Vagina (tissue), 2 donors: ENCODE data around the gene RPTN.

Experiments used
- POLR2A ChIP-seq, 2 donors: fragments of 450-650 bp; IDR thresholded peaks; one replicate each; pipeline ENCODE4 v1.6.1; 2017; ENCODE audit warnings: antibody characterized with exemption in 2 of 2, mild to moderate bottlenecking in 2 of 2, moderate library complexity in 2 of 2
- POLR2AphosphoS5 ChIP-seq, 2 donors: sonication (generic); formaldehyde crosslinking; IDR thresholded peaks; one replicate each; pipeline ENCODE4 v1.9.0; 2017; ENCODE audit warnings: antibody characterized with exemption in 2 of 2, mild to moderate bottlenecking in 2 of 2, low read depth in 1 of 2; ENCODE audit not compliant: insufficient read depth in 1 of 2
- TF ChIP-seq, protein P1 (sequence below), 3 experiments: fragments of 450-650 bp in 2 of 3; fragments of 200-600 bp in 1 of 3; sonication (generic) in 1 of 3; IDR thresholded peaks; one replicate each; pipeline ENCODE4 v1.5.1; 2017 to 2019; ENCODE audit warnings: antibody characterized with exemption in 3 of 3, mild to moderate bottlenecking in 2 of 3, moderate library complexity in 2 of 3

DNA sequence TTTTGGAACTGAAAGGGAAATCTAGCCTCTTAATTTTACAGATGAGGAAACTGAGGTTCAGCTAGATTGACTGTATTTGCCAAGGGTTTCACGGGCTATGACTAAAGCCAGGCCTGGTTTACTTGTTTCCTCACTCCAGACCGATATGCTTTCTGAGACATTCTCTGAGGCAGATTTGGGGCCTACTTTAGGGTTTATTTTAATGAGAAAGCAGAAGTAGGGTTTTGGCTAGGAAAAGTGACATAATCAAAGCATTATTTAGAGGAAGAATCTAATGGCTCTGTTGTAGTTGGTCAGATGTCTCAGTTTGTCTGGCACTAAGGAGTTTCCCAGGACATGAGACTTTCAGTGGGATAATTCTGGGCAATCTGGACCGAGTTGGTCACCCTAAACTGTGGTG, 1.5 kb upstream of the RPTN start:
- no peak for TF ChIP-seq POLR2AphosphoS5 (IDR thresholded peaks at IDR 0.05; ENCODE audit: insufficient read depth in 1 of 2, low read depth in 1 of 2)
- TF ChIP-seq, protein P1, sequence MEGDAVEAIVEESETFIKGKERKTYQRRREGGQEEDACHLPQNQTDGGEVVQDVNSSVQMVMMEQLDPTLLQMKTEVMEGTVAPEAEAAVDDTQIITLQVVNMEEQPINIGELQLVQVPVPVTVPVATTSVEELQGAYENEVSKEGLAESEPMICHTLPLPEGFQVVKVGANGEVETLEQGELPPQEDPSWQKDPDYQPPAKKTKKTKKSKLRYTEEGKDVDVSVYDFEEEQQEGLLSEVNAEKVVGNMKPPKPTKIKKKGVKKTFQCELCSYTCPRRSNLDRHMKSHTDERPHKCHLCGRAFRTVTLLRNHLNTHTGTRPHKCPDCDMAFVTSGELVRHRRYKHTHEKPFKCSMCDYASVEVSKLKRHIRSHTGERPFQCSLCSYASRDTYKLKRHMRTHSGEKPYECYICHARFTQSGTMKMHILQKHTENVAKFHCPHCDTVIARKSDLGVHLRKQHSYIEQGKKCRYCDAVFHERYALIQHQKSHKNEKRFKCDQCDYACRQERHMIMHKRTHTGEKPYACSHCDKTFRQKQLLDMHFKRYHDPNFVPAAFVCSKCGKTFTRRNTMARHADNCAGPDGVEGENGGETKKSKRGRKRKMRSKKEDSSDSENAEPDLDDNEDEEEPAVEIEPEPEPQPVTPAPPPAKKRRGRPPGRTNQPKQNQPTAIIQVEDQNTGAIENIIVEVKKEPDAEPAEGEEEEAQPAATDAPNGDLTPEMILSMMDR (IDR thresholded peaks at IDR 0.05) = no peak
- no peak for TF ChIP-seq POLR2A (IDR thresholded peaks at IDR 0.05)
